Retina (tissue), 1 donor: ENCODE results near the gene C1QTNF4.
"Not testable (repeated sequence)": the region's sequence is repeated elsewhere in the genome, so short reads cannot be mapped to it uniquely, and the experiment has no call there.

Experiments
- DNase-seq: peaks from one replicate; pipeline ENCODE4 v3.0.0-alpha.2; 2016

C1QTNF4 gene

DNA sequence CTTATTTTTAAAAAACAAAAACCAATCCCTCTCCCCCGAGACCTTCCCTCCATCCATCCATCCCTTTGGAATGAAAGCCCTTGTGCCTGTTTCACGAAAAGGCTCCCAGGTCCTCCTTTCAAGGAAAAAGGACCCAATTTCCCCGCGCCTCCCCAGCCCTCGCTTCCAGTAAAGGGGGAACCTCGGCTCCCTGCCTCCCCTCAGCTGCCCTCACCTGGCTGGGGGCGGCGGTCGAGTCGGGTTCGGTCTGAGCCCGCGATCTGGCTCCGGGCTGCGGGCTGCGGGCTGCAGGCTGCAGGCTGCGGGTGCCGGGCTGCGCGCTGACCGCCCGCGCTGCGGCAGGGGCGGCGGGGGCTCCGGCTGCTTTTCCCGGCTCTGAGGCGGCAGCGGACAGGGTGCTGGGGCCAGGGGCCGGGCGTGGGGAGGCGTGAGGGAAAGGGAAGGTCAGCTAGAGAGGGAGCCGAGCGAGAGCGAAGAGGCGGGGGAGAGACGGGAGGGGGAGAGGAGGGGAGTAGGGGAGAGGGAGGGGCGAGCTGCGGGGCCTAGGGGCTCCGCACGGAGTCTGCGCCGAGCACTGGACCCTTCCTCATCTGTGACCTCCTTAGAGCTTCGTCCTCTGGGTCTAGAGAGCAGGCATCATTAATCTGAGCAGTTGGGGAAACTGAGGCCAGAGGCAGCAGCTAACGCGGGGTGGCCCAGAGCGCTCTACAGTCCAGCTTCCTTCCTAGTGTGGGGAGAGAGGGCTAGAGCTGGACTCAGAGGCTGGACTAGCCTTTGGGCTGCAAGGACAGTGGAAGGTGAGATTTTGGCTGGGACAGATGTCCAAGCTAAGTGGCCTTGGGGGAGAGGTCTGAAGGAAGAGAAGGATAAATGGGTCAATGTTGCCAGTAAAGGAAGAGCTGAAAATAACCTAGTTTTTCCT lies at the start of gene C1QTNF4:
Gene C1QTNF4, minus strand, starts transcription at position 478 of the 922 bp plus-strand sequence. CDS start 3,601 bp downstream, outside the sequence.
- DNase-seq, result peak; percentile 69

DNA sequence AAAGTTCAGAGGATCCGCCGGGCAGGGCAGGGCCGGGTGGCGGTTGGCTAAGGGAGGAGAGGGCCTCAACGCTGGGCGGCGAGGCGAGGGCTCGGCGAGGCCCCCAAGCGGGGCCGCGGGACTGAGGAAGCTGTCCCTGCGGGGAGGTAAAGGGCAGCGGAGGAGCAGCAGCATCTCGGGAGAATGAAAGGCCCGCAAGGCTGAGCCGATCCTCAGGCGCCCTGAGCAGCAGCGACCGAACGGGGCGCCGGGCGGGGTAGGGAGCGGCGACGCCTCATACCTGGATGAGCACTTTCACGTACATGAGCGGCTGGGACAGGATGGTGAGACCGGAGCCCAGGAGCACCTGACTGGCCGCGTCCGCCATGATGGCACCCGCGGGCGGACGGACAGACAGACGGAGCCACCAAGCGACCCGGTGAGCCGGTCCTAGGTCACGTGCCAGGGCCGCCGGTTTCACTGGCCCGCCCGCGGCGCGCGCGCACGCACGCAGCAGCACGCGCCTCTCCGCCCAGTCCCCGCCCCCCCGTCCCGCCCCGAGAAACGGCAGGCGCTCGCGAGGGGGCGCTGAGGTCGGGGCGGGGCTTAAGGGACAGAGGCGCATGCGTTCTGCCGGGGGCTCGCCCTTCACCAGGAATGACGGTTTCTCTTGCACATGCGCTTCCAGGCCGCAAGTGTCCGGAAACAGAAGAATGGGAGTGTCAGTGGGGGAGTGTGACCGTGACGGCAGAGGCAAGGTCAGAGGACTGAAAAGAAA lies 48.1 kb upstream of the C1QTNF4 start, which contains the start of gene MTCH2:
Gene MTCH2, minus strand, starts transcription at position 461 of the 757 bp plus-strand sequence. Its CDS starts 94 bp downstream, at position 367.
- peak; percentile 97 for DNase-seq

DNA sequence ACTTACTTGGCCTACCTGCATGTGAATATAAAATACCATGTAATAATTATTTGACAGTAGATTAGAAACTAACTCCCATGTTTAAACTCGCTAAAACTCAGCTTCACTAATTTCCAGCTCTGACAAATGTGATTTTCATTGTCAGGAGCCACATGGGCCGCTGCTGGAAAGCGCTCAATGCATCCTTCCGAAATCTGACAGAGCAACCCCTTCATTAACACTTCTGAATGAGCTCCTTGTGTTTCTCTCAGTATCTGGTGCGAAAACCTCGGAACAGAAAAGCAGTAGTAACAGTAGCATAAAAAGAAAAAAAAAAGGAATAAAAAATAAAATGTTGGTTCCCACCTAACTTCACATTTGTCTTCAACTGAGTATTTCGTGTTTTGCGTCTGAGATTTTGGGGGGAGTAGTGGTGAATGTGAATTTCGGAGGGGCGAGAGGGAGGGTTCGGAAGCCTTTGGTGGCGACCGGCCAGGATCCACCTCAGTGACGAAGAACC lies 47.4 kb upstream of the C1QTNF4 start:
- no peak for DNase-seq

DNA sequence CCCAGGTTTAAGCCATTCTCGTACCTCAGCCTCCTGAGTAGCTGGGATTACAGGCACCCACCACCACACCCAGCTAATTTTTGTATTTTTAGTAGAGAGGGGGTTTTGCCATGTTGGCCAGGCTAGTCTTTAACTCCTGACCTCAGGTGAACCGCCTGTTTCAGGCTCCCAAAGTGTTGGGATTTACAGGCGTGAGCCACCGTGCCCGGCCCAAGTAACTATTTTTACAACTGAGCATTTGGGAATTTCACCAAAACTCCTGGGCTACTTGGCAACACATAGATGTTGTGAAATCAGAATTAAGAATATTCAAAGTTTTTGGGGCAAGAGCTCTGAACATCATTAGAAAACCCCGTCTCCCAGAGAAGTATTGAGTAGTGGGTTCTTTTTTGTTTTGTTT lies 46.3 kb upstream of the C1QTNF4 start:
- not testable (repeated sequence) for DNase-seq

DNA sequence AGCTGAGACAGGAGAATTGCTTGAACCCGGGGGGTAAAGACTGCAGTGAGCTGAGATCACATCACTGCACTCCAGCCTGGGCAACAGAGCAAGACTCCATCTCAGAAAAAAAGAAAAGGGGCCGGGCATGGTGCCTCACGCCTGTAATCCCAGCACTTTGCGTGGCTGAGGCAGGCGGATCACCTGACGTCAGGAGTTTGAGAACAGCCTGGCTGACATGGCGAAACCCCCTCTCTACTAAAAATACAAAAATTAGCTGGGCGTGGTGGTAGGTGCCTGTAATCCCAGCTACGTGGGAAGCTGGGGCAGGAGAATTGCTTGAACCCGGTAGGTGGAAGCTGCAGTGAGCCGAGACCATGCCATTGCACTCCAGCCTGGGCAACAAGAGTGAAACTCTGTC lies 42.1 kb upstream of the C1QTNF4 start:
- DNase-seq, result not testable (repeated sequence)

DNA sequence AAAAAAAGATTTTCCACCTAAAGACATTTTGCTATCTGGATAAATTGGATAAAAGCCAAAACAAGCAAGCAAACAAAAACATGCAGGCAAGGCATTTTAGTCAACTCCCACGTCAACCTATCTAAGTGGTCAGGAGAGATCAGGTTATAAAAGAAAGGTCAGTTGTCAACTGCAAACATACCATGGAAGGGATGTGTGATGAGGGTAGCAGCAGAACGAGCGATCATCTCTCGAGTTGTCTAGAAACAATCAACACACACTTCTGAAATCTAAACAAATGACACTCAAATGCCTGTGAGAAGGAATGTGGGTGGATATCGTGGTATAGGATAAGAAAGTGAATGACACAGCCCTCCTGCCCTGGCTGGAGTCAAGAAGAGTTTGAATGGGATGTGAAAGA lies 37.3 kb upstream of the C1QTNF4 start:
- DNase-seq, result no peak

DNA sequence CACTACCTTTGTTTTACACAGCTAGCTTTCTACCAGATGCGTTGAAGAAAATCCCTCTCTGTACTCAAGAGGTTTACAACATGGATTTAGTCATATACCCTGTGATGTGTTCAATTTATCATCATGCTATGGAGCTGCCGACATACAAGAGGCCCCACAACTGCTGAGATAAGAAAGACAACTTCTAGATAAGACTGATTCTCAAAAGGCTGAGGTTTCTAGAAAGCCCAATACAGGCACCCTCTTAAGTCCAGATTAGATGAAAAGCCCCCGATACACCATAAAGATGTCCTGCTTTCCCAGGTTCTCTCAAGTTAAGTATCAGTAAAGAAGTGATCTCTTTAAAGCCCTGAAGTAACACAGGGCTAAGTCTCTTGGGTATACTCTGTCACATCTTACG lies 33.8 kb upstream of the C1QTNF4 start:
- DNase-seq, result no peak

DNA sequence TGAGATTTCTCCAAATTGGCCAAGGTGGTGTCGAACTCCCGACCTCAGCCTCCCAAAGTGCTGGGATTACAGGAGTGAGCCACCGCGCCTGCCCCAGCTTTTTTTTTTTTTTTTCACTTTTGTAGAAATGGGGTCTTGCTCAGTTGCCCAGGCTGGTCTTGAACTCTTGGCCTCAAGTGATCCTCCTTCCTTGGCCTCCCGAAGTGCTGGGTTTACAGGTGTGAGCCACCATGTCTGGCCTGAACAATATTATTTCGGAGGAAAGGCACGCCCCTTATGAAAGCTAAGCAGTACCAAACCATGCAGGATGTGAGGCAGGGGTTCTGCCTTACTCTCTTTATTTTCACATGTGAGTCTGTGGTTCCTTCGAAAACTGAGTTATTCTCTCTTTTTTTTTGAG lies 32.0 kb upstream of the C1QTNF4 start:
- DNase-seq, result no peak

DNA sequence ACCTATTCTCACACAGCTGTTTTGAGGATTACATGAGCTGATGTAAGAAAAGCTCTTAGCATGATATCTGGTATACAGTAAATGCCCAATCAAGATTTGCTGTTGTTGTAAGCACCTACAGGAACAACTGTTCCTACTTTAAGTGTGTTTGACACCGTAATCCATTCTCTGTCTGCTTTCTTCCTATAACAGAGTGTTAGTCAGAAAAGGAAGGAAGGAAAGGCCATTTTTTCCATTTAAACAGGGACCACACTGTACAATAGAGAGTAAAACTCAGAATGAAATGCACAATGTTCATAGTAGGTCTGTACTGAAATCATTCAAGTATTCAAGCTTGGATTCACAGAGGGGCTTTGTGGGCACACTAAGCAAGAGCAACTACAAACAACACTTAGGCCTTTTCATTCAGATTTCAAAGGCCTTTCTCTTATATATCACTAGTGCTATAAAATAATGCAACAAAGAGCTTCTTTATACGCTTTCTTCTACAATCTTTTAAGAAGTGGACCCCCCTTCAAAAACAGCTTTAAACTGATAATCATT lies 26.7 kb upstream of the C1QTNF4 start:
- DNase-seq, result no peak

DNA sequence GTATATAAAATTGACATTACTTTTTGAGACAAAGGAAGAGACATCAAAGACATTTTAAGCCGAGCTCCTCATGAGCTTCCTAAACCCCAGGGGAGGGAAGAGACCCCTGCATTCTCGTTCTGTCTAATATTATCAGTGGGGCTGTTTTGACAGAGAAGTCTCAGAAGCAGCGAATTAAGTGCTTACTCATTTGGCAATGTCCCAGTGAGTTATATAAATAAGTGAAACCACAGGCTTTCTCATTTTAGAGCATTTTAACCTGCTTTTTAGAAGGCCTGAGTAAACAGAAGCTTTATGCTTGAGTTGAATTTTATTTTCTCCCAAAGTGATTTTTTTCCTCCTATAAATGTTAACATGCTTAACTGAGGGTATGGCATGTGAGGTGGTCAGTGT lies 23.2 kb upstream of the C1QTNF4 start:
- DNase-seq, result no peak

DNA sequence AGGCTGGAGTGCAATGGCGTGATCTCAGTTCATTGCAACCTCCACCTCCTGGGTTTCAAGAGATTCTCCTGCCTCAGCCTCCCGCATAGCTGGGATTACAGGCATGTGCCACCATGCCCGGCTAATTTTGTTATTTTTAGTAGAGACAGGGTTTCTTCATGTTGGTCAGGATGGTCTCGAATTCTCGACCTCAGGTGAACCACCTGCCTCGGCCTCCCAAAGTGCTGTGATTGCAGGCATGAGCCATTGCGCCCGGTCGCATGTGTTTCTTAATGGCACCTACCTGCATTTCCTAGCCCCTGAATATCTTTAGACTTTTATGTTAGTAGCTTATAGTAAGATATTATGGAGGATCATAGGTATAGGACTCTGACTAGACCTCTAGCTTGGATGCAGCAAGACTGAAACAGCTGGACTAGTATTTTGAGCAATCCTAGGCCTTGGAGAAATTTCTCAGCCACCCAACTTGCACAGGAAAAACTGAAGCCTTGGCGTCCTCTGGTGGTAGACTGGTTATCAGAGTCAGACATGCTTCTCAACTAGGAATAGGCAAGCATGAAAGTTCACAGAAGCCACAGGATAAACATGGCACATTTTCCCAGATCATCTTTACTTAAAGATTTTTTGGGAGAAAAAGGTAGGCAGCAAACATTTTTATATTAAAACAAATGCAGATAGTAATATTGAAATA lies 22.7 kb upstream of the C1QTNF4 start:
- DNase-seq, result peak; percentile 28

DNA sequence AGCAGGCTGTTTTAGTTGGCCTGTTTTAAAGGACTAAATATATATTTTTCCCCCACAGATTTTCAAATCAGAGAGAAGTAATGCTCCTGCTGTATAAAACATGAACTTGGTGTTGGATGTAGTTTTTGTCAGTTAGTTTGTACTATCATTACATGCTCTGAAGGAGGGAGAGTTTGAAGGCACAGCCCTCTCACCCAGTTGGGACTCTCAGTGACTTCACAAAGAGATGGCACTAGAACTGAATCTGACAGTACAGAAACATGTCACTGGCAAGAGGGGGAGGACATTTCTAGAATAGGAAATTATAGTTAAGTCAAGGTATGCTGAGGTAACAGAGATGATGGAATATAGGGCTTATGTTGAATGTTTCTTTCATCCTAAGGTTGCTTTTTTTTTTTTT lies 21.0 kb upstream of the C1QTNF4 start:
- no peak for DNase-seq

DNA sequence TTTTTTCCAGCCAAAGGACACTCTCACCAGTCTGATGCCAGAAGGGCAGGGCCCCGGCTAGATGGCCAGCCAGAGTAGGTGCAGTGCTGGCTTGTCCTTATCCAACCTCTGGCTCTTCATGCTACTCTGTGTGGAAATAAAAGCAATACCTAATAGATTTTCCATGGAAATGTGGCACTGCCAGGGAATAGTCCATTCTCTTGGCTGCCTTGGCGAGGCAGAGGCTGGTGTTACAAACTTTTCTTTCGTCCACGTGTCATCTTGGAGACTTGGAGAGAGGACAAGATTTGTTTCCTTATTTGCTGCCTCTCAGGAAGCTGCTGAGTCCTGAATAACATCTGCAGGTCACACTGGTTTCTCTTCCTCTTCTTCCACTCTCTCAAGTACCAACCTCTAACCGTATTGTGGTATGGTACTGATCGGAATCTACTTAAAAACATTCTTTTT lies 17.2 kb upstream of the C1QTNF4 start:
- DNase-seq, result no peak

DNA sequence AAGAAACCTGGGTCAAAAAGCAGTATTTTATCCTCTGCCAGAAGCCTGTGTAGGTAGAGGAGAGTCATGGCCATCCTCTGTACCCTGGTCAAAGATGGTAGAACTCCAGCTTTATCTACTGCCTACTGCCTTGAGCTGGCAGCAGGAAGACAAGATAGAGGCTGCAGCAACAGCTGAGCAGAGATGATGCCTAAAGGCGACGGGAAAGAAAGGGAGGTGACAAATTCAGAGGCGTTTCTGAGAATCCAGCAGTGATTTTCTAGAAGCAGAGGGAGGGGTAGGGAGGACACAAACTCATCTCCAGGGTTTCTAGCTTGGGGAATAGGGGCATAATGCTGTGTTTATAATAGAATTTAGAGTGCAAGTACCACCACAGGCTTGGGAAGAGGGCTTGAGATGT lies 15.5 kb upstream of the C1QTNF4 start:
- DNase-seq, result no peak

DNA sequence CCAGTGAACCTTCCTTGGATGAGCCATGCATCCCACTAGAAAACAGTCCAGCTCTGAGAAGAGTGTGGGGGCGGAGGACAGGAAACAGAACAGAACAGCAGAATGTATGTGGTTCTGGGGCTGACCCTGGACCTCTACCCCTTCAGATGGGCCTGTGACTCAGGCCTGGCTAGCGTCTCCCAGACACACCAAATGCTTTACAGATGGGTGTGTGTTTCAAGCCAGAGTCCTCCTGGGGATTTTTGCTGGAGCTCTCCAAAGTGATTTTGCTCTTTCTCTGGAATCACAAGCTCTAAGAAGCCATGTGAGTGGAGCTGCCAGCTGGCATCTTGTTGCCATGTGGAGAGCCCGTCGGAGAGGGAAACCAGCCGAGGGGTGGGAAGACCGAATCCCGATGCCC lies 13.2 kb upstream of the C1QTNF4 start:
- DNase-seq, result no peak

DNA sequence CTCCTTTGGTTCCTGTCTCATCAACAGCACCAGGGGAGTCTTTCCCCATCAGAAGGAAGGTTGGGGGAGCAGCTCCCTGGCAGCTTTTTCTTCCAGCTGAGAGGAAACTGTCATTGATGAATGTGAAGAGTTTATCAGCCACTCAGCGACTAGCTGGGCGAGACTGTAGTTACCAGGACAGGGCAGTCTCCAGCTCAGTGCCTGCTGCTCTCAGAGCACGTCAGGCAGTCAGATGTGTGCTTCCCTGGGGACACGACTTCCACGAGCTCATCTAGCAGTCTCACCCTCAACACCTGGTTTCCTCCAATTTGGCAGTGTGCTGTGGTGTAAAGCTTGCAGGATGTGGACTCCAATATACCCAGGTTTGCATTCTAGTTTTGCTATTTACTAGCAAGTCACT lies 12.5 kb upstream of the C1QTNF4 start:
- no peak for DNase-seq

DNA sequence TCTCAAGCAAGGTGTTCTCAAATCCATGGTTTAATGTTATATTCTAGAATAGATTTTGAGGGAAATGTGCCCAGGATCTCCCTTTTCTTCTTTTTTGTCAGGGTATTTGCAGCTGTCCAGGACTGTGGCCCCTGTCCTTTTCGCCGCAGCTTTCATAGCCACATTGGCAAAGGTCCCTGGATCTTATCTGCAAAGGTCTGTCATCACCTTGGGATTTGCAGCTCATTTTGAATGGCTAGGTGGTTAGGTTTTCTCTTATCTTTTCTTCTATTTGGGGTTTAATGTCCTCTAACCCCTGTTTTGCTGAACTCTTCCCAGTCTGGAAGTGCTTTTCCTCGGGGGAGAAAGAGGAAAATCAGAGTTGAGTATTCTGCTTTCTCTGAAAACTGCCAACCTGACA lies 11.7 kb upstream of the C1QTNF4 start:
- no peak for DNase-seq

DNA sequence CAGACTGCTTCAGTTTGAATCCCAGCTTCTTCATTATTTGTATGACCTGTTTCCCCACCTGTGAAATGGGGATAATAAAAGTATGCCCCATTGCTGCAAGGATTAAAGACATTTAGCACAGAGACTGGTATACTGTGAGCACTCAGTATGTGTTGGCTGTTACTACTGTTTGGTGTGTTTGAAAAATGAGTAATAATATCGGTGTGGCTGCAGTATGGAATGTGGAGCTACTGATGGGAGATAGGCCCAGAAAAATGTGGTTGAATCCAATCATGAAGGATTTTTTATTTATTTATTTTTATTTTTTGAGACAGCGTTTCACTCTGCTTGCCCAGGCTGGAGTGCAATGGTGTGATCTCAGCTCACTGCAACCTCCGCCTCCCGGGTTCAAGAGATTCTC lies 9.1 kb upstream of the C1QTNF4 start:
- DNase-seq, result no peak

DNA sequence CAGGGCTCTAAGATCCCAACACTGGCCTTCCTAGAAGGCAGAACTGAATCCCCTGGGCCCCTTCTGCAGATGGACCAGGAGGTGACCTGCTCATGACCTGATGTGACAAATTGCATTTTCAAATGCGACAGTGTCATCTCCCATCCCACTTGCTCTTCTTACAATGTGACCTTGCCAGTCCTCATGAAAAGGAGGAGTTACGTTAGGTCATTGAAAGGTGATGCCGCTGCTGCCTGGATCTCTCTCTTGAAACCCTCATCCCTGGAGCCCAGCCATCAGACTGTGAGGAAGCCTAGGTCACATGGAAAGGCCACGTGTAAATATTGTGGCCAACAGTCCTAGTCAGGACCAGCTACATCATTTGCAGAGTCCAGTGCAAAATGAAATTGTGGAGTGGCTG lies 5.7 kb upstream of the C1QTNF4 start:
- DNase-seq, result no peak

DNA sequence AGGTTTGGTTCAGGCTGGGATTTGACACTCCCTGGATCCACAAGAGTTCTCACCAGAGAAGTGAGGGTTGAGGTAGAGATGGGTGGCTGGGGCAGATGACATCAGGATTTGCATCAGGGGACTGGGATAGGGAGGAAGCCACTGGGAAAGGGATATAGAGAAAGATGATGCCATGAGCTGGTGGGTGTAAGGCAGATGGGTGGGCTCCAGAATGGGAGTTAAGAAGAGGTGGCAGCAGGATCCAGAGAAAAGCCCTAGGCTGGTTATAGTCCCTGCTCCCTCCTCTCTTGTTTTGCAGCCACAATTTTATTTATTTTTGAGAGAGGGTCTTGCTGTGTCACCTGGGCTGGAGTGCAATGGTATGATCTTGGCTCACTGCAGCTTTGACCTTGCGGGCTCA lies 1.8 kb upstream of the C1QTNF4 start:
- no peak for DNase-seq

DNA sequence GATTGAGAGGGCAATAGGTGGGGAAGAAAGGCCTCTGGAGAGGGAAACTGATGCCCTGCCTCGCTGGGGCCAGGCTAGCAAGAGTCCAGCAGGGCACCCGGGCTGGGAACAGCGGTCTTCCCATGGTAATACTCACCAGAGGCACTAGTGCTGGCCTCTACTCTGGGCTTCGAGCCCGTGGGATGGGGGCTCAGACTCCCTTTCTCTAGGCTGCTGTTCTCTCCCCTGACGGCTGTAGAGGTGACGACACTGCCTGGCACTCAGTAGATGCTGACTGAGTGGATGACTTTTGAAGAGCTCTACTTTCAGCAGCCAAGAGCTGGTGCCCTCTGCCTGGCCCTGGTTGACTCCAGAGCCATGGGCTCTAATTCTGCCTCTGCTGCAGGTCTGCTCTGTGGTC lies 818 bp upstream of the C1QTNF4 start:
- no peak for DNase-seq

DNA sequence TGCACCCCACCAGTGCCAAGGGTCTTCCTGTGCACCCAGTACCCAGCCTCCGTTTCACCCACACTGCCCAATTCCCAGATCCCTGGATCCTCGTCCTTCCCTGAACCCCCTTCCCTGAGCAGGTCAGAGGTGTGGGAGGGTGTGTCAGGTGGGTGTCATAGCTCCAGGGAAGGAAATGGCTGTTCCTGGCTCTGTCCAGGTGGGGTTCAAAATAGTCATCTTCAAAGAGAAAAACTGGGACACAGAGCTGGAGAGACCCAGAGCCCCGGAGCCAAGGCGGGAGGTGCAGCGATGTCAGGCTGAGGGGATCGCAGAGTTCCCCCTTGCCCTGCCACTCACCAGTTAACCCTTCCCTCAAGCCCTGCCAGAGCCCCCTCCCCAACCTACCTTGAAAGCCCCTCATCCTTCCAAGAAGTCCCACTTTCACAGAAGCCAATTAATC lies 698 bp downstream of the C1QTNF4 start:
- no peak for DNase-seq

DNA sequence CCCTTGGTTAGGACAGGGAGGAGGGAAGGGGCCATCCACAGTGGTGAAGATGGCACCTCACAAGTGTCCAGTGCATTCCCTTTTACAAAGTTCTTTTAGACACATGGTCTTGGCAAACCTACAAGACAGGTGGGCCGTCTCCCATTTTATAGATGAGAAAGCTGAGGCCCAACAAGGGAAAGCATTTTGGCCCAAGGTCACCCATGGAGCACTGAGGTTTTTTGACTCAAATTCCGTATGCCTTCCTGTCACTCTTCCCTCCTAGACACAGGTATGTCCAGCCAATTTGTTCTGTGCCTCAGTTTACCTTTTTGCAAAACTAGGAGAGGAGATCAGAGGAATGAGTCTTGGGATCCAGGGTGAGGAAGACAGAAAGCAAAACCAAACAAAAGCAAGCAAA lies 1.2 kb downstream of the C1QTNF4 start:
- DNase-seq, result no peak
